ENCODE measurements around the gene KCNMB4.

Gene KCNMB4

DNA sequence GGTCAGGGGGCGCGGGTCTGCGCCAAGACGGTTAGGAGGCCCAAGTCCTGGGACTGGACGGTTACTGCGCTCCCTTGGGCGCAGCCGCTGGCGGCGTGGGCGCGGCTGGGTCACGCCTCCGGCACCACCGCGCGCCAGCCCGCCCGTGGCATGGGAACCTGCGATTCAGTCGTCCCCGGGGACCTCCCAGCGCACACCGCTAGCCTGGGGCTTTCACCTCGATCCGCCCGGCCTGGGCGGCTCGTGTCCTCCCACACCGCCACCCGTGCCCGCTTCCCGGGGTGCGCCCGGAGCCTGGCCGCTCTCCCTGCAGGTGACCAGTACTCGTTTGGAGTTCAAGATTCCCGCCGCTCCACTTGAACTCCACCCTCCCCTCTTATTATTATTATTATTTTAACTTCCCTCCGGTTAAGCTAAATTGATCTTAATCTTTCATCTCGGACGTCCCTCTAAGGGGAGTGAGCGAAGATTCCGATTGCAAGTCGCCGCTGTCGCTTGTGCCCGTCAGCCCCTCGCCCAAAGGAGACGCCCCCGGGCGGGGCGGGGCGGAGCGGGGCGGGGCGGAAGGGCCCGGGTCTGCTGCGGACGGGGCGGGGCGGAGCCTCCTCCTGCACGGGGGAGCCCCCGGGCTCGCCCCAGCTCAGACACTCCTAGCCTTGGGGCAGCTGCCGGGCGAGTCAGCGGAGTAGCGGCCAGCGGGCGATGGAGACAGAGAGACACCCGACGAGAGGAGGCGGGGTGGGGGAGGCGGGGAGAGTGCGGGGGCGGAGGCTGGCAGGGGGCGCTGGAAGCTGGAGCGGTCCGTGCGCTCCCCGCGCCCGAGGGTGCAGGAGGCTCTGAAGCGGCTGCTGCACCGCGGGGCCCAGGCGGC is at the start of gene KCNMB4:
Gene KCNMB4, plus strand, starts transcription at position 643 of the 871 bp plus-strand sequence. CDS start 445 bp downstream, outside the sequence.
- TF ChIP-seq ZFX (IDR thresholded peaks at IDR 0.05): no peak
- TF ChIP-seq CTCF (conservative IDR thresholded peaks at IDR 0.05): 0 out of 2 replicates have a peak, but pooled peaks have one; percentile 9
- H3K27ac ChIP-seq: no peak within 1 kb of the TSS; the same call in 1 of the 2 replicates

DNA sequence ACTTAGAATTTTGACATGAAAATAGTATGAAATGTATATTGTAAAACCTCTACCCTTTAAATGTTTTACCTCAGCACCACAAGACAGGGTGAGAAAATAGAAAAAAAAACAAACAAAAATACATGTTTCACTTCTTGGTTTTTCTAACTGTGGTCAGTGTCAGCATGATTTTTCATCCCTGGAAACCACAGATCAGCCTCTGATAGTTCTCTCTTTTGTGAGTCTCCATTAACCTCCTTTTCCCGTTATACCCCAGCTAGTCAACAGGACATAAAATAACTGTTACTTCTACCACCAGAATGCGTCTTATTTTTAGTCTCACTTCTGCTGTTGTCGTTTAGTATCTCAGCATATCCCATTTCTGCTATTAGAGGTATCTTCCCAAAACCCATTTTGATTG is 48.3 kb upstream of the KCNMB4 start:
- TF ChIP-seq CTCF (conservative IDR thresholded peaks at IDR 0.05): no peak
- no peak for TF ChIP-seq ZFX (IDR thresholded peaks at IDR 0.05)
- no peak overlapping the region for H3K27ac ChIP-seq

DNA sequence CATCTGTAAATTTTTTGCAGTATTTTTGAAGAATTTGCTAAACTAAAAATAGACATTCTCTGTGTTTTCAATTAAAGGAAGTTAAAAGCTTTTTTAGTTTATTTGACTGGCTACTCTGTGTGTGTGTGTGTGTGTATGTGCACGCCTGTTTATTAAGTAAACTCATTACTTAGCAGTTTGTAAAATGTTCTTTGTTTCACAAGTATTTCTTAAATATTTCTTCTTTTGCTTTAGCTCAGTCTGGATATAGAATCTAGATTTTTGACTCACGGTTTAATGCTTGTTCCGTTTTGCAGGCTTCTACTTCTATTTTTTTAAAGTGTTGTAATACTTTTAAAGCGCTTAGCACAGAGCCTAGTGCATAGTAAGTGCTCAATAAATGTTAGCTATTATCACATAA is 46.5 kb upstream of the KCNMB4 start:
- TF ChIP-seq CTCF (conservative IDR thresholded peaks at IDR 0.05) (no peak), ZFX (IDR thresholded peaks at IDR 0.05) (no peak)
- H3K27ac ChIP-seq: no peak overlapping the region

DNA sequence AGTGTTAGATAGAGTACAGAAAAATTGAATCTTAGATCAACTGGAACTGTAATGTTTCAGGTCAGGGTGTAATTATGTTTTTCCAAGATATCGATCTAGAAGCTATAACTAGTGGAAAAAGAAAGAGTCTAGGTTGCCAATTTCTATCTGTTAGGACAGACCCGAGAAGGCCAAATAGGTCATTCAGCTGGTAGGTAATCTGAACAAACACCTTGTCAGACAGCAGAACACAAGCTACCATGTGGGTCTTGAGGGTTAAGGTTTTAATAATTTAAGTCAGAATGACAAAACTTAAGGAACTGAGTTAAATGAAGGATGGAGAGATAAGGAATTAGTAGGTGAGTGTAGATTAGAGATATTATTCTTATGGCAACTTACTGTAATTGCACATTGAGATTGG is 44.9 kb upstream of the KCNMB4 start:
- TF ChIP-seq CTCF (conservative IDR thresholded peaks at IDR 0.05) (no peak), ZFX (IDR thresholded peaks at IDR 0.05) (no peak)
- no peak overlapping the region for H3K27ac ChIP-seq

DNA sequence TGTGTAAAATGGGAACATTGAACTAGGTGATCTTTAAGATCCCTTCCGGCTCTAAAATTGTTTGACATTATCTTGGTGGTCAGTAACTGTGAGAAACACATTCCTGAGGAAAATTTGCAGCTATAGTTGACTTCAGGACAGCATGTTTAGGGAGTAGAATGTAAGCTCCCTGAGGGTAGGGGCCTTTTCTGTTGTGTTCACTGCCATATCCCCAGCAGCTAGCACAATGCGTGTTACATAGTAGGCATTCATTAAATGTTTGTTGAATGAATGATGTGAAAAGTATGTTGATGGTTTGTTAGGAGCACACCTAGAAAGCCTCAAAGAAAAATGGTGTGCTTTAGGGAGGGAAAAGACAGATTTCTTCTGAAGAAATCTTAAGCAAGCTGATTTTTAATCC is 38.5 kb upstream of the KCNMB4 start:
- no peak overlapping the region for H3K27ac ChIP-seq
- TF ChIP-seq CTCF (conservative IDR thresholded peaks at IDR 0.05): no peak
- no peak for TF ChIP-seq ZFX (IDR thresholded peaks at IDR 0.05)

GRCh38 chr12:70329728-70330127 is 36.4 kb upstream of the KCNMB4 start:
- no peak for TF ChIP-seq CTCF (conservative IDR thresholded peaks at IDR 0.05)
- TF ChIP-seq ZFX (IDR thresholded peaks at IDR 0.05): no peak

GRCh38 chr12:70330158-70330557 is 35.9 kb upstream of the KCNMB4 start:
- TF ChIP-seq CTCF (conservative IDR thresholded peaks at IDR 0.05) (no peak), ZFX (IDR thresholded peaks at IDR 0.05) (no peak)
- H3K27ac ChIP-seq: no peak overlapping the region

More at GRCh38 chr12:70329728-70330127, 36.4 kb upstream of the KCNMB4 start:
- no peak overlapping the region for H3K27ac ChIP-seq
